ENCODE measurements around the gene C2orf72. TPM values are rescaled to one million over a fixed set of nuclear protein-coding genes. Genes with fewer than 3 reads are reported as not detected.

The C2orf72 gene
- total and polyA plus RNA-seq, 10 of the 15 experiments (the other 5 are each of a cell fraction or from before 2014, with no cell fraction given), result under 0.01 to 0.29 (median 0.10) TPM; not detected in 6

- RAD21 ChIA-PET (ENCODE audit: unreplicated experiment), result no interaction called here
- DNase-seq (ENCODE audit: low read depth, low spot score), result no peak
- Histone ChIP-seq H3K4me2 (ENCODE audit: control insufficient read depth, insufficient read depth) (no peak overlapping the region), H3K36me3 (ENCODE audit: control insufficient read depth in 2 of 2, insufficient read depth in 2 of 2, low read length in 1 of 2) (no peaks in the 10 kb centered on the region), H3K79me2 (ENCODE audit: control insufficient read depth, insufficient read depth, low read length) (no peaks in the 10 kb centered on the region), H3K9ac (ENCODE audit: control insufficient read depth, insufficient read depth, low read length) (no peak overlapping the region), H4K20me1 (ENCODE audit: control insufficient read depth, insufficient read depth) (no peaks in the 10 kb centered on the region), H3K27ac (ENCODE audit: control insufficient read depth, insufficient read depth) (no peak overlapping the region), H3K27me3 (replicated peaks in 1 of 2; ENCODE audit: control insufficient read depth in 2 of 2, insufficient read depth in 2 of 2, low read length in 1 of 2) (peaks cover 0 to 2% of the 10 kb centered on the region in 2 experiments; a peak in 2 of 4 replicates), H2AFZ (ENCODE audit: control insufficient read depth, low read depth, low read length) (no peak overlapping the region), H3K4me3 (no peak overlapping the region), H3K4me1 (ENCODE audit: control insufficient read depth, insufficient read depth, low read length) (no peaks in the 10 kb centered on the region), H3K9me3 (replicated peaks; ENCODE audit: control insufficient read depth, insufficient read depth, low read length) (no peaks in the 10 kb centered on the region)
- FAIRE-seq, result no peak
- in situ Hi-C loops (cut with MboI), result no loop called here
- SMC1A ChIA-PET (ENCODE audit: uncharacterized antibody, unreplicated experiment), result interaction anchor here (1.0 to 1.3 kb wide), 2 partner anchors 8 to 89 kb away, joined by 4 read pairs; no protein-coding TSS in a partner anchor
- intact Hi-C loops (cut with micrococcal nuclease; ENCODE audit: unreplicated experiment), result no loop called here
- POLR2A ChIA-PET, result no interaction called here
- TF ChIP-seq HDGF (IDR thresholded peaks at IDR 0.05), result no peak
- TF ChIP-seq TCF12 (IDR thresholded peaks at IDR 0.05; ENCODE audit: low read depth, low read length), result no peak
- no peak for TF ChIP-seq ZNF622 (IDR thresholded peaks at IDR 0.05)
- TF ChIP-seq MTA2 (IDR thresholded peaks at IDR 0.05; ENCODE audit: low read depth), result no peak
- no peak for TF ChIP-seq USF2 (IDR thresholded peaks at IDR 0.05; ENCODE audit: borderline replicate concordance, low read depth, low read length)
- TF ChIP-seq ESRRA (IDR thresholded peaks at IDR 0.05; ENCODE audit: low read length), result no peak
- no peak for TF ChIP-seq ZBTB4 (CRISPR knock-in tag; IDR thresholded peaks at IDR 0.05)
- TF ChIP-seq RELB (IDR thresholded peaks at IDR 0.05; ENCODE audit: low read depth), result no peak
- TF ChIP-seq ATF2 (IDR thresholded peaks at IDR 0.05; ENCODE audit: low read length), result no peak
- no peak for TF ChIP-seq GATAD2B (conservative IDR thresholded peaks at IDR 0.05; ENCODE audit: low read depth)
- no peak for TF ChIP-seq MAX (IDR thresholded peaks at IDR 0.05; ENCODE audit: low read depth, low read length)
- TF ChIP-seq SUZ12 (IDR thresholded peaks at IDR 0.05; ENCODE audit: unreplicated experiment), result no peak
- TF ChIP-seq NFIC (IDR thresholded peaks at IDR 0.05; ENCODE audit: low read depth, low read length), result no peak
- no peak for TF ChIP-seq ETV6 (conservative IDR thresholded peaks at IDR 0.05 in 1 of 2, IDR thresholded peaks at IDR 0.05 in 1 of 2; ENCODE audit: borderline replicate concordance in 1 of 2, low read depth in 1 of 2)
- no peak for TF ChIP-seq ZNF217 (IDR thresholded peaks at IDR 0.05)
- CTCF ChIA-PET, result interaction anchor here (0.7 to 0.9 kb wide), 2 partner anchors 9 to 191 kb away, joined by 3 read pairs; no protein-coding TSS in a partner anchor
- WGBS (ENCODE audit: insufficient coverage, insufficient replicate concordance, low lambda C conversion rate, missing lambda C conversion rate), result 14% methylated on average over 7 of the region's 7 CpGs
- no TSS peak for BruUV-seq (replicated peaks)
- ATAC-seq, result no peak
These were observed 21.8 kb upstream of the C2orf72 start for GRCh38 chr2:231015478-231015877.

Measured in GM12878 (cell line).